Activated CD4-positive, alpha-beta memory T cell treated with anti-CD3 and anti-CD28 coated beads for 36 hours (primary cell): Measurements from ENCODE around the gene ZNF33B. TPM values are rescaled to one million over a fixed set of nuclear protein-coding genes. Genes with fewer than 3 reads are reported as not detected.
"Not testable (repeated sequence)": the region's sequence is repeated elsewhere in the genome, so short reads cannot be mapped to it uniquely, and the experiment has no call there.

ENCODE experiments used
- CTCF ChIA-PET: fragments of 350-600 bp; sonication (Branson Sonifier 250); formaldehyde crosslinking; loops from one replicate; lab custom pipeline; 2021; ENCODE audit warnings: antibody characterized with exemption, inconsistent platforms; lab: Charles Lee
- POLR2A ChIA-PET: fragments of 350-600 bp; sonication (Branson Sonifier 250); formaldehyde crosslinking; loops from one replicate; lab custom pipeline; 2021; ENCODE audit warnings: antibody characterized with exemption; lab: Charles Lee
- DNase-seq: peaks from one replicate; pipeline ENCODE4 v3.0.0-alpha.2; 2020
- H3K27ac Mint-ChIP-seq: one replicate; pipeline ENCODE4 v1.8.0; 2021; ENCODE audit warnings: mixed read lengths
- H3K27me3 Mint-ChIP-seq: one replicate; pipeline ENCODE4 v1.8.0; 2021; ENCODE audit warnings: mixed read lengths
- H3K36me3 Mint-ChIP-seq: one replicate; pipeline ENCODE4 v1.8.0; 2021; ENCODE audit warnings: mixed read lengths
- H3K4me1 Mint-ChIP-seq: one replicate; pipeline ENCODE4 v1.8.0; 2021; ENCODE audit warnings: low read depth, mixed read lengths
- H3K4me3 Mint-ChIP-seq: one replicate; pipeline ENCODE4 v1.8.0; 2021; ENCODE audit warnings: mild to moderate bottlenecking, mixed read lengths
- H3K9me3 Mint-ChIP-seq: one replicate; pipeline ENCODE4 v1.8.0; 2021; ENCODE audit warnings: mixed read lengths
- intact Hi-C: fragments of 100-400 bp; cut with micrococcal nuclease; formaldehyde crosslinking; loops from one replicate; pipeline ENCODE4 v1.15.1; 2023
- total RNA-seq, 2 experiments: library from RNA; stranded (reverse); gene quantifications; one replicate each; pipeline ENCODE4 v1.2.3, GENCODE V29; 2021

The ZNF33B gene
- 1 to 10 TPM; 6.4 to 7.3 TPM for total RNA-seq

- intact Hi-C loops, result loop anchor here (1.0 to 10.0 kb wide), 8 partner anchors 86 to 937 kb away; partner anchors contain the start of genes BMS1 and ZNF239
- peak; percentile 97 for DNase-seq
- H3K9me3 Mint-ChIP-seq, result no peaks in the 10 kb centered on the region
- H3K4me3 Mint-ChIP-seq, result peak within 1 kb of the TSS; percentile 94
- peaks cover 32% of the 10 kb centered on the region for H3K4me1 Mint-ChIP-seq
- H3K36me3 Mint-ChIP-seq, result peaks cover 6% of the 10 kb centered on the region
- no peaks in the 10 kb centered on the region for H3K27me3 Mint-ChIP-seq
- H3K27ac Mint-ChIP-seq, result peak within 1 kb of the TSS; percentile 98
- CTCF ChIA-PET, result no interaction called here
- POLR2A ChIA-PET, result interaction anchor here (0.9 to 1.1 kb wide), 3 partner anchors 10 to 500 kb away, joined by 3 read pairs; partner anchors contain the start of genes BMS1 and CSGALNACT2
These were observed at the start of gene ZNF33B for GRCh38 chr10:42638055-42638820. TSS of gene ZNF33B (minus strand) at chr10:42638570. CDS start at chr10:42636928, 1,642 bp downstream.

DNA sequence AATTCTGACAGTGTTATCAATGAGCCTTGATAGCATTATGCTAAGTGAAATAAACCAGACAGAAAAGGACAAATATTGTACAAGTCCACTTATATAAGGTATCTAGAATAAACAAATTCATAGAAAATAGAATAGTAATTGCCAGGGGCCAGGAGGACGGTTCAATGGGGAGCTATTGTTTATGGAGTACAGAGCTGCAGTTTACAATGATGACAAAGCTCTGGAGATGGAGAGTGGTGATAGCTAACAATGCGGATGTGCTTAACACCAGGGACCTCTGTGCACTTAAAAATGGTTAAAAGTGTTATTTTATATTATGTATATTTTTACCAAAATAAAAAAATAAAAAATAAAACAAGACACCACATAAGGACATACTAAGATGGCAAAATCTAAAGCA lies 46.1 kb upstream of the ZNF33B start:
- CTCF ChIA-PET, result no interaction called here
- H3K9me3 Mint-ChIP-seq, result no peaks in the 10 kb centered on the region
- no peak overlapping the region for H3K4me3 Mint-ChIP-seq
- intact Hi-C loops, result no loop called here
- H3K27me3 Mint-ChIP-seq, result no peaks in the 10 kb centered on the region
- H3K4me1 Mint-ChIP-seq, result peaks cover 4% of the 10 kb centered on the region
- no peak for DNase-seq
- H3K36me3 Mint-ChIP-seq, result no peaks in the 10 kb centered on the region
- H3K27ac Mint-ChIP-seq, result no peak overlapping the region
- POLR2A ChIA-PET, result no interaction called here

GRCh38 chr10:42680267-42680666 lies 41.9 kb upstream of the ZNF33B start:
- intact Hi-C loops, result no loop called here
- H3K4me3 Mint-ChIP-seq, result no peak overlapping the region
- no peaks in the 10 kb centered on the region for H3K9me3 Mint-ChIP-seq
- H3K27me3 Mint-ChIP-seq, result no peaks in the 10 kb centered on the region
- POLR2A ChIA-PET, result no interaction called here
- no peaks in the 10 kb centered on the region for H3K4me1 Mint-ChIP-seq
- DNase-seq, result no peak
- H3K36me3 Mint-ChIP-seq, result no peaks in the 10 kb centered on the region
- CTCF ChIA-PET, result no interaction called here
- no peak overlapping the region for H3K27ac Mint-ChIP-seq

DNA sequence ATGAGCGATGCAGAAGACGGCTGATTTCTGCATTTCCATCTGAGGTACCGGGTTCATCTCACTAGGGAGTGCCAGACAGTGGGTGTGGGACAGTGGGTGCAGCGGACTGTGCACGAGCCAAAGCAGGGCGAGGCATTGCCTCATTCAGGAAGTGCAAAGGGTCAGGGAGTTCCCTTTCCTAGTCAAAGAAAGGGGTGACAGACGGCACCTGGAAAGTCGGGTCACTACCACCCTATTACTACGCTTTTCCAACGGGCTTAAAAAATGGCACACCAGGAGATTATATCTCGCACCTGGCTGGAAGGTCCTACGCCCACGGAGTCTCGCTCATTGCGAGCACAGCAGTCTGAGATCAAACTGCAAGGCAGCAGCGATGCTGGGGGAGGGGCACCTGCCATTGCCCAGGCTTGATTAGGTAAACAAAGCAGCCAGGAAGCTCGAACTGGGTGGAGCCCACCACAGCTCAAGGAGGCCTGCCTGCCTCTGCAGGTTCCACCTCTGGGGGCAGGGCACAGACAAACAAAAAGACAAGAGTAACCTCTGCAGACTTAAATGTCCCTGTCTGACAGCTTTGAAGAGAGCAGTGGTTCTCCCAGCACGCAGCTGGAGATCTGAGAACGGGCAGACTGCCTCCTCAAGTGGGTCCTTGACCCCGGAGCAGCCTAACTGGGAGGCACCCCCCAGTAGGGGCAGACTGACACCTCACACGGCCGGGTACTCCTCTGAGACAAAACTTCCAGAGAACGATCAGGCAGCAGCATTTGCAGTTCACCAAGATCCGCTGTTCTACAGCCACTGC lies 27.0 kb upstream of the ZNF33B start:
- H3K4me3 Mint-ChIP-seq, intact Hi-C loops, CTCF ChIA-PET: not testable (repeated sequence)

DNA sequence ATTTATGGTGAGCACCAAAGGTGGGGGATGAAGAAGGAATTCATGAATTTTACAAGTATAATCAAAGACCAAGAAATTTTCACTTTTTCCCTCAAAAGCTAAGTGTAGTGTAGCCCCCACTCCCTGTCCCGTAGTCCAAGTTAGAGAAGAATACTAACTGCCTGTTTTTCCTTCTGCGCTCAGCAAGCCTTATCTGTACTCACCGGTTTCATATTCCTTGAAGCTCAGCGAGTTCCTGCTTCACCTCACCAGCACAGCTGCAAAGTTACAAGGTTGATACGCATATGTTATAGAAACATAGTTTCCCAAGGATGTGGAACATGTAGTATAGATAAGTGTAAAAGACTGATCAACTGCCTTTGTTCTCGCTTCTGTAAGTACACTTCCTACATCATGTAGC lies 16.0 kb upstream of the ZNF33B start:
- intact Hi-C loops, result no loop called here
- ChIA-PET CTCF (no interaction called here), POLR2A (no interaction called here)
- Mint-ChIP-seq H3K27ac (no peak overlapping the region), H3K9me3 (no peaks in the 10 kb centered on the region), H3K36me3 (no peaks in the 10 kb centered on the region), H3K4me1 (peaks cover 4% of the 10 kb centered on the region), H3K27me3 (peaks cover 3% of the 10 kb centered on the region), H3K4me3 (no peak overlapping the region)
- no peak for DNase-seq

More for the DNA sequence above, 27.0 kb upstream of the ZNF33B start:
- H3K9me3 Mint-ChIP-seq, DNase-seq, POLR2A ChIA-PET, H3K4me1 Mint-ChIP-seq, H3K27ac Mint-ChIP-seq, H3K27me3 Mint-ChIP-seq, H3K36me3 Mint-ChIP-seq: not testable (repeated sequence)

GRCh38 chr10:42652858-42653257 lies 14.5 kb upstream of the ZNF33B start:
- intact Hi-C loops, result no loop called here
- ChIA-PET POLR2A (no interaction called here), CTCF (interaction anchor here (0.6 kb wide), 1 partner anchor 107 kb away, joined by 4 read pairs; no protein-coding TSS in a partner anchor)
- H3K9me3 Mint-ChIP-seq, result no peaks in the 10 kb centered on the region
- peaks cover 4% of the 10 kb centered on the region for H3K4me1 Mint-ChIP-seq
- no peaks in the 10 kb centered on the region for H3K27me3 Mint-ChIP-seq
- no peak overlapping the region for H3K4me3 Mint-ChIP-seq
- no peak overlapping the region for H3K27ac Mint-ChIP-seq
- DNase-seq, result no peak
- no peaks in the 10 kb centered on the region for H3K36me3 Mint-ChIP-seq

GRCh38 chr10:42650374-42650773 lies 12.0 kb upstream of the ZNF33B start:
- ChIA-PET CTCF (no interaction called here), POLR2A (no interaction called here)
- peaks cover 4% of the 10 kb centered on the region for H3K4me1 Mint-ChIP-seq

DNA sequence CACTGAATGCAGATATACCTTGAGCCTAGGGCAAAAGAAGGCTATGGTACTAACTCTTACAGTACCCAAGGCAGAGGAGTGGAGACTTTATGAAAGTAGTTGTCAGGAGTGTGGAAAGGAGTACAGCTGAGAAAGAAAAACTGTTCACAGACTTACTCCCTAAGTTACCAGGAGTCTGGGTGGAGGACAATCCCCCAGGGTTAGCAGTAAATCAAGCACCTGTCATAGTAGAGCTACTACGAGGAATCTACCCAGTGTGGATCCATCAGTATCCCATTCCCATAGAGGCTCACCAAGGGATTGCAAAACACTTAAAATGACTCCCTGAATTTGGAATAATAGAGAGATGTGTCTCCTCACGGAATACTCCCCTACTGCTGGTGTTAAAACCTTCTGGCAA lies 10.1 kb upstream of the ZNF33B start:
- no peak overlapping the region for H3K27ac Mint-ChIP-seq
- ChIA-PET CTCF (no interaction called here), POLR2A (interaction anchor here (1.2 kb wide), 1 partner anchor 11 kb away, joined by 3 read pairs; no protein-coding TSS in a partner anchor)
- no peak overlapping the region for H3K4me3 Mint-ChIP-seq
- H3K27me3 Mint-ChIP-seq, result no peaks in the 10 kb centered on the region
- DNase-seq, result no peak
- H3K4me1 Mint-ChIP-seq, result peaks cover 4% of the 10 kb centered on the region
- H3K9me3 Mint-ChIP-seq, result no peaks in the 10 kb centered on the region
- intact Hi-C loops, result no loop called here
- H3K36me3 Mint-ChIP-seq, result no peaks in the 10 kb centered on the region

More at GRCh38 chr10:42650374-42650773, 12.0 kb upstream of the ZNF33B start:
- Mint-ChIP-seq H3K4me3 (no peak overlapping the region), H3K36me3 (no peaks in the 10 kb centered on the region), H3K27ac (no peak overlapping the region), H3K27me3 (no peaks in the 10 kb centered on the region), H3K9me3 (no peaks in the 10 kb centered on the region)
- no peak for DNase-seq
- intact Hi-C loops, result no loop called here

DNA sequence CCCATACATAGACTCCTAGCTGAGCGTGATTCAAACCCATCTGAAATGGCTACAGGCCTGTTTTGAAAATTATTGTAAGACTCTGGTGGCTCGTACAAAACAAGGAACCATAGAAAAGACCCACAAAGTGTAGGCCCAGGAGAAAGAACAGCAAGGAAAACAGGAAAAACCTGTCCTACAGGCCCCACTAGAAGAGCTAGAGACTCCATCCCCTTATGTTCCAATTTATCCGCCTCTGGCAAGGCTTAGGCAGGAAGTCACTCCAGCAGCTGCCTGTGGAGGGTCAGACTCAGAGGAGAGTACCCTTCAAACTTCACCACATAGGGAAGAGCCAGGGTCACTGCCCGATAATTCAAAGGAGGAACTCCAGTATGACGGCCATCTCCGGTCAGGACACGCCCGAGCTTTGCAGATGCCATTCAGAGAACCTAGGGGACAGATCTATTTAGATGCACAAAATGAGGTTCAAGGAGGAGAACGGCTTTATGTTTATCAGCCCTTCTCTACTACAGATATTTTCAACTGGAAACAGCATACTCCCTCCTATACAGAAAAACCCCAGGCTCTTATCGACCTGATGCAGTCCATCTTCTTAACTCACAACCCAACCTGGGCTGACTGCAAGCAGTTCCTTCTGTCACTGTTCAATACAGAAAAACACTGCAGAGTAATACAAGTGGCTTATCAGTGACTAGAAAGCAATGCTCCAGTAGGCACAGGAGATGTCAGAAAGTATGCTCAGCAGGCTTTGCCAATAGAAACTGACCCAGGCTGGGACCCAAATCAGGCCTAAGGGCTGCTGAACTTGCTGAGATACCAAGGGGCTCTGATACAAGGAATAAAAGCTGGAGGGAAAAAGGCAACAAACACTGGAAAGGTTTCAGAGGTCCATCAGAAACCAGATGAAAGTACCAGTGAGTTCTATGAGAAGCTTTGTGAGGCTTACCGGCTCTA lies 8.6 kb upstream of the ZNF33B start:
- Mint-ChIP-seq H3K27me3 (no peaks in the 10 kb centered on the region), H3K9me3 (no peaks in the 10 kb centered on the region), H3K4me1 (peaks cover 4% of the 10 kb centered on the region), H3K27ac (no peak overlapping the region), H3K4me3 (no peak overlapping the region), H3K36me3 (no peaks in the 10 kb centered on the region)
- CTCF ChIA-PET, result no interaction called here
- POLR2A ChIA-PET, result no interaction called here
- DNase-seq, result no peak
- intact Hi-C loops, result no loop called here

DNA sequence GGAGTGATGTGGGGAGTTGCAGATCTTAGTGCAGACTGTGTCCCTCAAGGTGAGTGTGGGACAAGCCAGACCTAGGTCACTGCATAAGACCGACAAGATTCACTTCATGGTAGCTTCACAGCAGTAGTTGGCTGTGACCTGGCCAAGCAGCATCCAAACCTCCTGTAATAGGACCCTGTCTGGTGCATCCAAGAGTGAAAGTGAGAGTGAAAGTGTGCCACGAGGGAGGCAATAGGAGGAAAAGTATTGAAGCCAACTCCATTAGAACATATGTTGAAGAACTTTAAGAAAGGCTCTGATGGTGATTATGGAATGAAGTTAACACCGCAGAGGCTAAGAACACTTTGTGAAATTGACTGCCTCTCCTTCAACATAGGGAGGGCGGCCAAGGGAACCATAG lies 7.8 kb upstream of the ZNF33B start:
- peaks cover 4% of the 10 kb centered on the region for H3K4me1 Mint-ChIP-seq

DNA sequence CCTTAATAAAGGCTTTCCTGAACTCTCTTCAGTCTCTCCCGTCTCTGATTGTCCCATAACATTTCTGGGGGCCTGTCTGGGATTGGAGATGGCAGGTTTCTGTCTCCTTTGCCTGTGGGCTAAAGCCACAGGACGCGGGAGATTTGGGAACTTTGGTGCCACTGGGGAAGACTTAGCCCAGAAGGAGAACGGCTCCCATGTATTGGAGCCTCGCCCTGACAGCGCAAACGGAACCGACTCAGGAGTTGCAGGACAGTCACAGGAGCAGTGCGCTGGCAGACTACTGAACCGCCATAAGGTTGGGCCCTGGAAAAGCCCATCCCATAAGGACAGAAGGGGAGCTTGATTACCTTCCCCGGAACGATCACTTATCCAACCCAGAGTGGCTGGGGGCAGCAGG lies 7.1 kb upstream of the ZNF33B start:
- Mint-ChIP-seq H3K4me1 (peaks cover 4% of the 10 kb centered on the region), H3K36me3 (no peaks in the 10 kb centered on the region)
- CTCF ChIA-PET, result no interaction called here

More for the DNA sequence above, 7.8 kb upstream of the ZNF33B start:
- Mint-ChIP-seq H3K4me3 (no peak overlapping the region), H3K36me3 (no peaks in the 10 kb centered on the region), H3K9me3 (no peaks in the 10 kb centered on the region), H3K27ac (no peak overlapping the region), H3K27me3 (no peaks in the 10 kb centered on the region)
- no peak for DNase-seq
- intact Hi-C loops, result no loop called here
- CTCF ChIA-PET, result no interaction called here
- POLR2A ChIA-PET, result no interaction called here

More for the DNA sequence above, 7.1 kb upstream of the ZNF33B start:
- H3K4me3 Mint-ChIP-seq, result no peak overlapping the region
- H3K27me3 Mint-ChIP-seq, result no peaks in the 10 kb centered on the region
- no peaks in the 10 kb centered on the region for H3K9me3 Mint-ChIP-seq
- POLR2A ChIA-PET, result no interaction called here
- no peak for DNase-seq
- intact Hi-C loops, result no loop called here
- no peak overlapping the region for H3K27ac Mint-ChIP-seq
